K562 (cell line): ENCODE data around the gene NSF. TPM values are rescaled to one million over a fixed set of nuclear protein-coding genes. Genes with fewer than 3 reads are reported as not detected.

Source experiments
- BRD9 ChIP-seq: fragments of 450-650 bp; IDR thresholded peaks from 2 replicates; pipeline ENCODE4 v1.6.1; 2018; ENCODE audit warnings: low read depth; ENCODE audit not compliant: partially characterized antibody
- CBX8 ChIP-seq: fragments of 200-600 bp; sonication (generic); IDR thresholded peaks from 2 replicates; pipeline ENCODE4 v1.6.1; 2012; ENCODE audit warnings: borderline replicate concordance, mixed run types, low read depth, mild to moderate bottlenecking, moderate library complexity, mixed read lengths, low read length, control low read depth, inconsistent platforms; ENCODE audit not compliant: poor library complexity, severe bottlenecking; ENCODE audit errors: extremely low read depth
- RBM39 ChIP-seq: fragments of 200-400 bp; formaldehyde crosslinking; optimal IDR thresholded peaks from 2 replicates; pipeline ENCODE3; 2018; ENCODE audit warnings: low read depth, low read length
- ZNF347 ChIP-seq: fragments of 450-650 bp; formaldehyde crosslinking; IDR thresholded peaks from 2 replicates; pipeline ENCODE4 v1.4.0; 2020; ENCODE audit warnings: low read depth, mild to moderate bottlenecking, moderate library complexity
- ZNF408 ChIP-seq: fragments of 250-450 bp; sonication (Bioruptor Pico); IDR thresholded peaks from 2 replicates; pipeline ENCODE4 v1.4.0; 2020; ENCODE audit warnings: low read depth, mild to moderate bottlenecking, moderate library complexity
- polyA plus RNA-seq, 8 experiments: library from polyadenylated mRNA; depleted of rRNA in 4 of 8; stranded (reverse) in 5 of 8; unstranded in 3 of 8; fragments of >200 nt; fragmentation: Nextera tagmentation in 2 of 8; fragmentation: Illumina TruSeq in 1 of 8; extraction: Ambion mirVana in 2 of 8; extraction: Trizol in 1 of 8; gene quantifications; 2 replicates each; pipeline versions ENCODE4 v1.2.1 to v1.2.3, GENCODE V29; 2011 to 2014; ENCODE audit warnings: inconsistent platforms in 1 of 8, missing spikeins in 1 of 8
- total RNA-seq, 7 experiments: library from RNA; depleted of rRNA in 6 of 7; stranded (reverse); fragments of >200 nt in 6 of 7; fragmentation: Illumina TruSeq in 2 of 7; extraction: Trizol in 2 of 7; gene quantifications; 2 replicates each; pipeline versions ENCODE4 v1.2.1 to v1.2.3, GENCODE V29; 2011 to 2021; ENCODE audit warnings: low replicate concordance in 1 of 7
- TF ChIP-seq, protein P1 (sequence below), 2 experiments: fragments of 450-650 bp in 1 of 2; sonication (generic) in 1 of 2; formaldehyde crosslinking in 1 of 2; IDR thresholded peaks; 2 replicates each; pipeline versions ENCODE4 v1.7.1 to v1.9.0; 2016 to 2022; ENCODE audit warnings: inconsistent platforms in 1 of 2, mild to moderate bottlenecking in 1 of 2, missing genetic modification reagents in 1 of 2

NSF gene
- total and polyA plus RNA-seq, 9 of the 15 experiments (the other 6 are each of a cell fraction or from before 2014, with no cell fraction given), result 16.7 to 39.8 (median 36.7) TPM

DNA sequence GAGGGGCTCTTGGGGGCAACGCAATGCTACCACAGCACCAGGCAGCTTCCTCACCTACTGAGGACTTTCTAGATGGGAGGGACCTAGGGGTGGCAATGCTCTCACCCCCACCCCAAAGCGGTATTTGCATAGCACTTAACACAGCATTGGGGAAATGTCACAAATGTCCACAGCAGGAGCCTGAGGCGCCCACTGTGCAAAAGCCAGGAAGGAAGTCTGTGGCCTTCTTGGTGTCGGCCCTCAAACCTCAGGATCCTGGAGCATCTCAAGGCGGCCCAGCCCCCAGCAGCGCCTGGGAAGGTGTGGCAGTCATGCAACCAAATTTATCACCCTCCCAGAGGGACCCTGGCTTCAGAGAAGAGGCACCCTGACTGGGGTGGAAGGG, 182.7 kb downstream of the NSF start (continued):
- TF ChIP-seq ZNF347 (CRISPR knock-in tag) (no peak), CBX8 (no peak), RBM39 (no peak), ZNF408 (CRISPR knock-in tag) (no peak), BRD9 (no peak)
- TF ChIP-seq, protein P1, sequence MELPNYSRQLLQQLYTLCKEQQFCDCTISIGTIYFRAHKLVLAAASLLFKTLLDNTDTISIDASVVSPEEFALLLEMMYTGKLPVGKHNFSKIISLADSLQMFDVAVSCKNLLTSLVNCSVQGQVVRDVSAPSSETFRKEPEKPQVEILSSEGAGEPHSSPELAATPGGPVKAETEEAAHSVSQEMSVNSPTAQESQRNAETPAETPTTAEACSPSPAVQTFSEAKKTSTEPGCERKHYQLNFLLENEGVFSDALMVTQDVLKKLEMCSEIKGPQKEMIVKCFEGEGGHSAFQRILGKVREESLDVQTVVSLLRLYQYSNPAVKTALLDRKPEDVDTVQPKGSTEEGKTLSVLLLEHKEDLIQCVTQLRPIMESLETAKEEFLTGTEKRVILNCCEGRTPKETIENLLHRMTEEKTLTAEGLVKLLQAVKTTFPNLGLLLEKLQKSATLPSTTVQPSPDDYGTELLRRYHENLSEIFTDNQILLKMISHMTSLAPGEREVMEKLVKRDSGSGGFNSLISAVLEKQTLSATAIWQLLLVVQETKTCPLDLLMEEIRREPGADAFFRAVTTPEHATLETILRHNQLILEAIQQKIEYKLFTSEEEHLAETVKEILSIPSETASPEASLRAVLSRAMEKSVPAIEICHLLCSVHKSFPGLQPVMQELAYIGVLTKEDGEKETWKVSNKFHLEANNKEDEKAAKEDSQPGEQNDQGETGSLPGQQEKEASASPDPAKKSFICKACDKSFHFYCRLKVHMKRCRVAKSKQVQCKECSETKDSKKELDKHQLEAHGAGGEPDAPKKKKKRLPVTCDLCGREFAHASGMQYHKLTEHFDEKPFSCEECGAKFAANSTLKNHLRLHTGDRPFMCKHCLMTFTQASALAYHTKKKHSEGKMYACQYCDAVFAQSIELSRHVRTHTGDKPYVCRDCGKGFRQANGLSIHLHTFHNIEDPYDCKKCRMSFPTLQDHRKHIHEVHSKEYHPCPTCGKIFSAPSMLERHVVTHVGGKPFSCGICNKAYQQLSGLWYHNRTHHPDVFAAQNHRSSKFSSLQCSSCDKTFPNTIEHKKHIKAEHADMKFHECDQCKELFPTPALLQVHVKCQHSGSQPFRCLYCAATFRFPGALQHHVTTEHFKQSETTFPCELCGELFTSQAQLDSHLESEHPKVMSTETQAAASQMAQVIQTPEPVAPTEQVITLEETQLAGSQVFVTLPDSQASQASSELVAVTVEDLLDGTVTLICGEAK (IDR thresholded peaks at IDR 0.05), result no peak
- TF ChIP-seq, protein P1 (CRISPR knock-in tag; IDR thresholded peaks at IDR 0.05), result no peak
